Keratinocyte (primary cell): Measurements from ENCODE around the gene HES2. TPM values are rescaled to one million over a fixed set of nuclear protein-coding genes. Genes with fewer than 3 reads are reported as not detected.

Experiments
- DNase-seq: peaks from one replicate; pipeline ENCODE4 v3.0.0-alpha.2; 2011; ENCODE audit warnings: low read depth, missing footprints, low spot score
- FAIRE-seq: peaks from 2 replicates; lab custom pipeline; 2011; peaks lifted over from hg19 to GRCh38; lab: Jason Lieb, UNC
- H2AFZ ChIP-seq: 2 replicates; pipeline ENCODE4 v1.6.0; 2012; ENCODE audit warnings: low read length, control low read depth, inconsistent platforms; ENCODE audit not compliant: control insufficient read depth
- H3K27ac ChIP-seq: 2 replicates; pipeline ENCODE4 v1.5.1; 2011; ENCODE audit warnings: low read length; ENCODE audit not compliant: control insufficient read depth, insufficient read depth
- H3K27me3 ChIP-seq: 3 replicates; pipeline ENCODE4 v1.6.0; 2011; ENCODE audit warnings: low read length; ENCODE audit not compliant: control insufficient read depth, insufficient read depth; ENCODE audit errors: extremely low read depth
- H3K36me3 ChIP-seq, 2 experiments: 2 replicates in 1 of 2; 3 replicates in 1 of 2; pipeline ENCODE4 v1.5.1; 2011; ENCODE audit warnings: low read length in 2 of 2, mild to moderate bottlenecking in 1 of 2; ENCODE audit not compliant: control insufficient read depth in 2 of 2, insufficient read depth in 2 of 2; ENCODE audit errors: extremely low read depth in 1 of 2
- H3K4me1 ChIP-seq: 3 replicates; pipeline ENCODE4 v1.5.1; 2011; ENCODE audit warnings: low read length; ENCODE audit not compliant: control insufficient read depth, insufficient read depth; ENCODE audit errors: extremely low read depth
- H3K4me2 ChIP-seq: 3 replicates; pipeline ENCODE4 v1.6.0; 2011; ENCODE audit warnings: low read depth, low read length; ENCODE audit not compliant: control insufficient read depth, insufficient read depth; ENCODE audit errors: extremely low read depth
- H3K4me3 ChIP-seq, 3 experiments: fragments of 200-600 bp in 1 of 3; sonication (generic) in 1 of 3; 2 replicates in 2 of 3; 3 replicates in 1 of 3; pipeline ENCODE4 v1.5.1; 2011 to 2016; ENCODE audit warnings: low read length in 3 of 3, mild to moderate bottlenecking in 3 of 3, control low read depth in 2 of 3, inconsistent platforms in 1 of 3, low read depth in 1 of 3, mixed read lengths in 1 of 3, mixed run types in 1 of 3, moderate library complexity in 1 of 3; ENCODE audit not compliant: control insufficient read depth in 2 of 3, insufficient read depth in 2 of 3; ENCODE audit errors: extremely low read depth in 1 of 3
- H3K79me2 ChIP-seq: 2 replicates; pipeline ENCODE4 v1.6.0; 2012; ENCODE audit warnings: low read length; ENCODE audit not compliant: control insufficient read depth, insufficient read depth
- H3K9ac ChIP-seq: 3 replicates; pipeline ENCODE4 v1.6.0; 2011; ENCODE audit warnings: low read length; ENCODE audit not compliant: control insufficient read depth, insufficient read depth; ENCODE audit errors: extremely low read depth
- H3K9me1 ChIP-seq: 3 replicates; pipeline ENCODE4 v1.6.0; 2011; ENCODE audit warnings: low read length; ENCODE audit not compliant: control insufficient read depth, insufficient read depth; ENCODE audit errors: extremely low read depth
- H3K9me3 ChIP-seq: 2 replicates; pipeline ENCODE4 v1.5.1; 2012; ENCODE audit warnings: low read depth, low read length; ENCODE audit not compliant: control insufficient read depth
- H4K20me1 ChIP-seq: 3 replicates; pipeline ENCODE4 v1.6.0; 2011; ENCODE audit warnings: low read length; ENCODE audit not compliant: control insufficient read depth, insufficient read depth; ENCODE audit errors: extremely low read depth
- EZH2 ChIP-seq: IDR thresholded peaks from one replicate; pipeline ENCODE4 v1.6.1; 2012; ENCODE audit warnings: inconsistent platforms, mild to moderate bottlenecking, low read length, moderate library complexity
- dilution Hi-C: fragments of 300-500 bp; cut with MboI; formaldehyde crosslinking; loops from one replicate; pipeline ENCODE4 v1.7.0; 2020; ENCODE audit warnings: low sequenced_read_pairs; ENCODE audit not compliant: extremely low pct_ligation_motif_present
- polyA plus RNA-seq, 5 experiments: library from polyadenylated mRNA; depleted of rRNA in 3 of 5; stranded (reverse) in 3 of 5; stranded (forward) in 1 of 5; unstranded in 1 of 5; fragments of >200 nt; gene quantifications; 1 replicate in 1 of 5; 2 replicates in 3 of 5; 3 replicates in 1 of 5; pipeline versions ENCODE4 v1.2.1 to v1.2.3, GENCODE V29; 2011 to 2012; ENCODE audit warnings: missing spikeins in 2 of 5, low read depth in 1 of 5, low replicate concordance in 1 of 5
- TF ChIP-seq, protein P1 (sequence below), 3 experiments: IDR thresholded peaks in 1 of 3; conservative IDR thresholded peaks in 1 of 3; optimal IDR thresholded peaks in 1 of 3; 2 replicates in 2 of 3; 3 replicates in 1 of 3; pipeline versions ENCODE3 to v1.5.1; 2011; ENCODE audit warnings: low read length in 3 of 3, mild to moderate bottlenecking in 3 of 3, moderate library complexity in 2 of 3, control low read depth in 1 of 3, inconsistent platforms in 1 of 3; ENCODE audit not compliant: insufficient read depth in 2 of 3; ENCODE audit errors: extremely low read depth in 1 of 3

The HES2 gene
- polyA plus RNA-seq, 1 donor (not counting 4 experiments of a cell fraction or from before 2014, with no cell fraction given) = 30.1 TPM

- Histone ChIP-seq H2AFZ (no peak overlapping the region), H3K4me2 (peak overlapping the region; percentile 98), H3K9me3 (no peaks in the 10 kb centered on the region), H3K27ac (peak overlapping the region; percentile 54), H3K4me1 (peaks cover 22% of the 10 kb centered on the region), H3K9ac (peak overlapping the region; percentile 82), H3K4me3 (peak overlapping the region; percentile 59 to 97 (median 86)), H4K20me1 (peaks cover 3% of the 10 kb centered on the region), H3K27me3 (no peaks in the 10 kb centered on the region), H3K9me1 (no peaks in the 10 kb centered on the region), H3K36me3 (no peaks in the 10 kb centered on the region), H3K79me2 (peaks cover 46% of the 10 kb centered on the region)
- no peak for DNase-seq
- no peak for TF ChIP-seq EZH2
- TF ChIP-seq, protein P1, sequence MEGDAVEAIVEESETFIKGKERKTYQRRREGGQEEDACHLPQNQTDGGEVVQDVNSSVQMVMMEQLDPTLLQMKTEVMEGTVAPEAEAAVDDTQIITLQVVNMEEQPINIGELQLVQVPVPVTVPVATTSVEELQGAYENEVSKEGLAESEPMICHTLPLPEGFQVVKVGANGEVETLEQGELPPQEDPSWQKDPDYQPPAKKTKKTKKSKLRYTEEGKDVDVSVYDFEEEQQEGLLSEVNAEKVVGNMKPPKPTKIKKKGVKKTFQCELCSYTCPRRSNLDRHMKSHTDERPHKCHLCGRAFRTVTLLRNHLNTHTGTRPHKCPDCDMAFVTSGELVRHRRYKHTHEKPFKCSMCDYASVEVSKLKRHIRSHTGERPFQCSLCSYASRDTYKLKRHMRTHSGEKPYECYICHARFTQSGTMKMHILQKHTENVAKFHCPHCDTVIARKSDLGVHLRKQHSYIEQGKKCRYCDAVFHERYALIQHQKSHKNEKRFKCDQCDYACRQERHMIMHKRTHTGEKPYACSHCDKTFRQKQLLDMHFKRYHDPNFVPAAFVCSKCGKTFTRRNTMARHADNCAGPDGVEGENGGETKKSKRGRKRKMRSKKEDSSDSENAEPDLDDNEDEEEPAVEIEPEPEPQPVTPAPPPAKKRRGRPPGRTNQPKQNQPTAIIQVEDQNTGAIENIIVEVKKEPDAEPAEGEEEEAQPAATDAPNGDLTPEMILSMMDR (optimal IDR thresholded peaks at IDR 0.05 in 1 of 3, IDR thresholded peaks at IDR 0.05 in 1 of 3, conservative IDR thresholded peaks at IDR 0.05 in 1 of 3; ENCODE audit: extremely low read depth in 1 of 3, insufficient read depth in 2 of 3, low read length in 3 of 3) = no peak
- dilution Hi-C loops = no loop called here
- FAIRE-seq = no peak
Observed at GRCh38 chr1:6391951-6392808, 27.5 kb downstream of the HES2 start.

DNA sequence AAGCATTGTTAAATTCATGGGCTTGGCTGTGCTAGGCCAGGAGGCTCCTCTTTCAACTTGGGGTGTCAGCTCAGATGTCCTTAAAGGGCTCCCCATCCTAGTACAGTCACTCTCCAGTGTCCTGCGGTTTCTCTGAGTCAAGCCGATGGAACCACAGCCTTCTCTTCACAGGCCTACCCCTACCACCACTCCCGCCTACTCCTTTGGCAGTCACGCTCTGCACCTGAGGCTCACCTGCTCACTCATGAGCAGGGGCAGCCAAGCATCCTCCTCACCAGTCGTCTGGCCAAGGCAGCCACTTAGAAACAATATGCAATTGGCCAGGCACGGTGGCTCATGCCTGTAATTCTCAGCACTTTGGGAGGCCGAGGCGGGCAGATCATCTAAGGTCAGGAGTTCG is 29.7 kb downstream of the HES2 start:
- TF ChIP-seq EZH2 = no peak
- TF ChIP-seq, protein P1 (optimal IDR thresholded peaks at IDR 0.05 in 1 of 3, IDR thresholded peaks at IDR 0.05 in 1 of 3, conservative IDR thresholded peaks at IDR 0.05 in 1 of 3; ENCODE audit: extremely low read depth in 1 of 3, insufficient read depth in 2 of 3, low read length in 3 of 3) = no peak
- Histone ChIP-seq H3K4me3 (no peak overlapping the region), H3K27ac (no peak overlapping the region), H3K36me3 (no peaks in the 10 kb centered on the region), H3K27me3 (no peaks in the 10 kb centered on the region), H4K20me1 (peaks cover 3% of the 10 kb centered on the region), H3K9me3 (no peaks in the 10 kb centered on the region), H2AFZ (no peak overlapping the region), H3K9me1 (no peaks in the 10 kb centered on the region), H3K9ac (no peak overlapping the region), H3K79me2 (peaks cover 60% of the 10 kb centered on the region), H3K4me2 (no peak overlapping the region), H3K4me1 (peaks cover 36% of the 10 kb centered on the region)
- FAIRE-seq (no peak), DNase-seq (no peak)
- dilution Hi-C loops = no loop called here
